WTC11 (cell line): ENCODE results near the gene DAAM2. TPM values are rescaled to one million over a fixed set of nuclear protein-coding genes. Genes with fewer than 3 reads are reported as not detected.

Experiments
- ATAC-seq: fragments of 200-7000 bp; cut with Tn5 transposase; 2 replicates; pipeline ENCODE4 v1.10.0; 2021; ENCODE audit warnings: mild to moderate bottlenecking, moderate library complexity
- CTCF ChIA-PET: fragments of 300-600 bp; sonication (Branson Sonifier 250); formaldehyde crosslinking; loops from one replicate; lab custom pipeline; 2021; ENCODE audit warnings: antibody characterized with exemption; lab: Charles Lee
- POLR2A ChIA-PET: fragments of 350-600 bp; sonication (Branson Sonifier 250); formaldehyde crosslinking; loops from one replicate; lab custom pipeline; 2021; ENCODE audit warnings: antibody characterized with exemption; lab: Charles Lee
- DNase-seq: peaks from one replicate; pipeline ENCODE4 v3.0.0; 2021; ENCODE audit warnings: low spot score
- H3K27ac Mint-ChIP-seq: 2 replicates; pipeline ENCODE4 v1.8.0; 2021; ENCODE audit warnings: mixed read lengths
- H3K27me3 Mint-ChIP-seq: 2 replicates; pipeline ENCODE4 v1.8.0; 2021; ENCODE audit warnings: low read depth, mild to moderate bottlenecking, moderate library complexity, mixed read lengths
- H3K36me3 Mint-ChIP-seq: 2 replicates; pipeline ENCODE4 v1.8.0; 2021; ENCODE audit warnings: mixed read lengths
- H3K4me1 Mint-ChIP-seq: 2 replicates; pipeline ENCODE4 v1.8.0; 2022; ENCODE audit warnings: mixed read lengths
- H3K4me3 Mint-ChIP-seq: 2 replicates; pipeline ENCODE4 v1.8.0; 2021; ENCODE audit warnings: mild to moderate bottlenecking, moderate library complexity, mixed read lengths
- H3K9me3 Mint-ChIP-seq: 2 replicates; pipeline ENCODE4 v1.8.0; 2021; ENCODE audit warnings: mixed read lengths
- ARID4B ChIP-seq: sonication (generic); formaldehyde crosslinking; IDR thresholded peaks from 2 replicates; pipeline ENCODE4 v1.8.0; 2023; ENCODE audit warnings: missing genetic modification reagents, mild to moderate bottlenecking, borderline replicate concordance
- CBFB ChIP-seq: sonication (generic); formaldehyde crosslinking; IDR thresholded peaks from 2 replicates; pipeline ENCODE4 v1.8.1; 2022; ENCODE audit warnings: mild to moderate bottlenecking, low read depth, missing genetic modification reagents
- HMGXB4 ChIP-seq: sonication (generic); formaldehyde crosslinking; IDR thresholded peaks from 2 replicates; pipeline ENCODE4 v1.8.1; 2023; ENCODE audit warnings: mild to moderate bottlenecking, moderate library complexity, missing genetic modification reagents
- KAT7 ChIP-seq: sonication (generic); formaldehyde crosslinking; IDR thresholded peaks from 2 replicates; pipeline ENCODE4 v1.8.1; 2023; ENCODE audit warnings: missing genetic modification reagents, mild to moderate bottlenecking, borderline replicate concordance
- PREB ChIP-seq: sonication (generic); formaldehyde crosslinking; IDR thresholded peaks from 2 replicates; pipeline ENCODE4 v1.8.1; 2022; ENCODE audit warnings: mild to moderate bottlenecking, missing genetic modification reagents, moderate library complexity, borderline replicate concordance
- SOX15 ChIP-seq: fragments of 250-450 bp; sonication (Bioruptor Pico); IDR thresholded peaks from 2 replicates; pipeline ENCODE4 v1.9.0; 2021; ENCODE audit warnings: mild to moderate bottlenecking
- SP1 ChIP-seq: sonication (generic); formaldehyde crosslinking; conservative IDR thresholded peaks from 2 replicates; pipeline ENCODE4 v1.8.1; 2022; ENCODE audit warnings: missing genetic modification reagents
- ZNF532 ChIP-seq: fragments of 250-450 bp; sonication (Bioruptor Pico); IDR thresholded peaks from 2 replicates; pipeline ENCODE4 v1.9.0; 2021; ENCODE audit warnings: mild to moderate bottlenecking, borderline replicate concordance
- total RNA-seq: library from RNA; stranded (reverse); gene quantifications from 3 replicates; pipeline ENCODE4 v1.2.3, GENCODE V29; 2021

The DAAM2 gene
- total RNA-seq, 1 experiment from 2014 or later: 2.0 TPM

GRCh38 chr6:39942903-39943580 lies 150.9 kb downstream of the DAAM2 start:
- no peak for DNase-seq
- Mint-ChIP-seq H3K9me3 (no peaks in the 10 kb centered on the region), H3K4me3 (no peak overlapping the region), H3K27ac (no peak overlapping the region), H3K4me1 (peaks cover 14% of the 10 kb centered on the region), H3K27me3 (peaks cover 2% of the 10 kb centered on the region; the same call in 1 of the 2 replicates), H3K36me3 (no peaks in the 10 kb centered on the region)
- CTCF ChIA-PET: no interaction called here
- POLR2A ChIA-PET: no interaction called here
- TF ChIP-seq SP1 (CRISPR knock-in tag): no peak
- no peak for TF ChIP-seq KAT7 (CRISPR knock-in tag)
- no peak for TF ChIP-seq CBFB
- no peak for ATAC-seq

GRCh38 chr6:39945626-39946025 lies 153.4 kb downstream of the DAAM2 start:
- Mint-ChIP-seq H3K27me3 (peaks cover 2% of the 10 kb centered on the region; the same call in 1 of the 2 replicates), H3K36me3 (no peaks in the 10 kb centered on the region), H3K9me3 (no peaks in the 10 kb centered on the region), H3K4me3 (no peak overlapping the region), H3K27ac (no peak overlapping the region), H3K4me1 (no peaks in the 10 kb centered on the region; the same call in 1 of the 2 replicates)
- DNase-seq: no peak
- CTCF ChIA-PET: no interaction called here
- no peak for ATAC-seq
- TF ChIP-seq ZNF532 (CRISPR knock-in tag): no peak
- TF ChIP-seq HMGXB4 (CRISPR knock-in tag): no peak
- no peak for TF ChIP-seq ARID4B (CRISPR knock-in tag)
- no peak for TF ChIP-seq SOX15
- TF ChIP-seq, all 79 proteins: peak for 0
- POLR2A ChIA-PET: no interaction called here

- Mint-ChIP-seq H3K4me3 (peak overlapping the region; percentile 9; the same call in 1 of the 2 replicates), H3K27me3 (no peaks in the 10 kb centered on the region), H3K27ac (peak overlapping the region; percentile 22; the same call in 1 of the 2 replicates), H3K4me1 (no peaks in the 10 kb centered on the region; the same call in 1 of the 2 replicates), H3K36me3 (no peaks in the 10 kb centered on the region), H3K9me3 (no peaks in the 10 kb centered on the region)
- DNase-seq (peak; percentile 22), ATAC-seq (peak; percentile 91)
- TF ChIP-seq PREB (CRISPR knock-in tag) (no peak), SP1 (CRISPR knock-in tag) (0 out of 2 replicates have a peak, but pooled peaks have one; percentile 22)
- ChIA-PET POLR2A (interaction anchor here (1.2 kb wide), 1 partner anchor 13 kb away, joined by 3 read pairs; the partner anchor contains the start of gene MOCS1), CTCF (interaction anchor here (0.7 to 2.3 kb wide), 5 partner anchors 13 to 585 kb away, joined by 3 to 6 read pairs (median 3); partner anchors contain the start of gene MOCS1)
Observed at GRCh38 chr6:39947611-39948068, 155.5 kb downstream of the DAAM2 start.
